CD4-positive, alpha-beta T cell (primary cell): ENCODE results near the gene KCNJ15. TPM values are rescaled to one million over a fixed set of nuclear protein-coding genes. Genes with fewer than 3 reads are reported as not detected.

Source experiments
- ATAC-seq: fragments of 200-7000 bp; cut with Tn5 transposase; one replicate; pipeline ENCODE4 v1.10.0; 2022; ENCODE audit warnings: mild to moderate bottlenecking; ENCODE audit not compliant: poor library complexity
- CTCF ChIA-PET: fragments of 350-600 bp; sonication (Branson Sonifier 250); formaldehyde crosslinking; loops from one replicate; lab custom pipeline; 2021; ENCODE audit warnings: antibody characterized with exemption, inconsistent platforms; lab: Charles Lee
- POLR2A ChIA-PET: fragments of 350-600 bp; sonication (Branson Sonifier 250); formaldehyde crosslinking; loops from one replicate; lab custom pipeline; 2021; ENCODE audit warnings: antibody characterized with exemption, inconsistent platforms; lab: Charles Lee
- DNase-seq, 14 experiments: peaks; one replicate each; pipeline ENCODE4 v3.0.0-alpha.2; 2013 to 2020; ENCODE audit warnings: mixed read lengths in 2 of 14
- H3K27ac ChIP-seq, 2 donors: one replicate each; pipeline versions ENCODE4 v1.5.1 to v1.7.0; 2013; ENCODE audit warnings: low read length in 2 of 2, low read depth in 1 of 2, mild to moderate bottlenecking in 1 of 2
- H3K27me3 ChIP-seq, 2 experiments: 1 replicate in 1 of 2; 2 replicates in 1 of 2; pipeline versions ENCODE4 v1.6.1 to v1.7.0; 2013; ENCODE audit warnings: low read length in 2 of 2, control low read depth in 1 of 2, mild to moderate bottlenecking in 1 of 2, moderate library complexity in 1 of 2; ENCODE audit not compliant: insufficient read depth in 2 of 2, control insufficient read depth in 1 of 2
- H3K36me3 ChIP-seq: one replicate; pipeline ENCODE4 v1.6.1; 2013; ENCODE audit warnings: low read length, control low read depth; ENCODE audit not compliant: insufficient read depth
- H3K4me1 ChIP-seq: one replicate; pipeline ENCODE4 v1.6.1; 2013; ENCODE audit warnings: low read length, control low read depth; ENCODE audit not compliant: insufficient read depth
- H3K4me3 ChIP-seq: one replicate; pipeline ENCODE4 v1.5.1; 2013; ENCODE audit warnings: mild to moderate bottlenecking, low read length, moderate library complexity
- H3K9me3 ChIP-seq, 2 experiments: 1 replicate in 1 of 2; 2 replicates in 1 of 2; pipeline versions ENCODE4 v1.6.1 to v1.7.0; 2013; ENCODE audit warnings: low read length in 2 of 2, mild to moderate bottlenecking in 2 of 2, control low read depth in 1 of 2, moderate library complexity in 1 of 2; ENCODE audit not compliant: control insufficient read depth in 1 of 2, insufficient read depth in 1 of 2
- H3K27ac Mint-ChIP-seq: one replicate; pipeline ENCODE4 v1.8.0; 2020; ENCODE audit warnings: mixed read lengths
- H3K27me3 Mint-ChIP-seq: one replicate; pipeline ENCODE4 v1.8.0; 2021; ENCODE audit warnings: mixed read lengths
- H3K36me3 Mint-ChIP-seq: one replicate; pipeline ENCODE4 v1.8.0; 2021; ENCODE audit warnings: low read depth, mixed read lengths
- H3K4me1 Mint-ChIP-seq: one replicate; pipeline ENCODE4 v1.8.0; 2021; ENCODE audit warnings: low read depth, mixed read lengths
- H3K4me3 Mint-ChIP-seq: one replicate; pipeline ENCODE4 v1.8.0; 2020; ENCODE audit warnings: mild to moderate bottlenecking, mixed read lengths
- H3K9me3 Mint-ChIP-seq: one replicate; pipeline ENCODE4 v1.8.0; 2020; ENCODE audit warnings: mixed read lengths
- intact Hi-C, 2 experiments: fragments of 100-400 bp; cut with DNase I in 1 of 2; cut with micrococcal nuclease in 1 of 2; formaldehyde crosslinking; loops; one replicate each; pipeline versions ENCODE4 v1.15.1 to v1.9.0; 2023 to 2025; cut with DNase I, micrococcal nuclease
- total RNA-seq, 174 experiments: library from RNA in 2 of 174; stranded (reverse) in 2 of 174; gene quantifications; one replicate each; pipeline ENCODE4 v1.2.3 and lab custom pipeline; 2021 to 2026
- TF ChIP-seq, protein P1 (sequence below): fragments of 200-600 bp; IDR thresholded peaks from one replicate; pipeline ENCODE4 v1.8.0; 2022; ENCODE audit warnings: antibody characterized with exemption, mild to moderate bottlenecking

KCNJ15 gene
- total RNA-seq, 2 experiments from 2014 or later = 0.19 TPM; not detected in 1

- Mint-ChIP-seq H3K27me3 (no peaks in the 10 kb centered on the region), H3K9me3 (no peaks in the 10 kb centered on the region), H3K36me3 (no peaks in the 10 kb centered on the region), H3K4me1 (peaks cover 67% of the 10 kb centered on the region), H3K27ac (peak overlapping the region; percentile 88), H3K4me3 (no peak overlapping the region)
- POLR2A ChIA-PET = interaction anchor here (1.7 kb wide), 1 partner anchor 24 kb away, joined by 4 read pairs; no protein-coding TSS in a partner anchor
- peaks cover 26% of the 10 kb centered on the region for H3K4me1 ChIP-seq
- DNase-seq (peak in 1 of 14 experiments; percentile 39), ATAC-seq (no peak)
- no peaks in the 10 kb centered on the region for H3K27me3 ChIP-seq
- no peaks in the 10 kb centered on the region for H3K36me3 ChIP-seq
- H3K4me3 ChIP-seq = no peak overlapping the region
- CTCF ChIA-PET = interaction anchor here (1.8 kb wide), 1 partner anchor 53 kb away, joined by 5 read pairs; no protein-coding TSS in a partner anchor
- TF ChIP-seq, protein P1, sequence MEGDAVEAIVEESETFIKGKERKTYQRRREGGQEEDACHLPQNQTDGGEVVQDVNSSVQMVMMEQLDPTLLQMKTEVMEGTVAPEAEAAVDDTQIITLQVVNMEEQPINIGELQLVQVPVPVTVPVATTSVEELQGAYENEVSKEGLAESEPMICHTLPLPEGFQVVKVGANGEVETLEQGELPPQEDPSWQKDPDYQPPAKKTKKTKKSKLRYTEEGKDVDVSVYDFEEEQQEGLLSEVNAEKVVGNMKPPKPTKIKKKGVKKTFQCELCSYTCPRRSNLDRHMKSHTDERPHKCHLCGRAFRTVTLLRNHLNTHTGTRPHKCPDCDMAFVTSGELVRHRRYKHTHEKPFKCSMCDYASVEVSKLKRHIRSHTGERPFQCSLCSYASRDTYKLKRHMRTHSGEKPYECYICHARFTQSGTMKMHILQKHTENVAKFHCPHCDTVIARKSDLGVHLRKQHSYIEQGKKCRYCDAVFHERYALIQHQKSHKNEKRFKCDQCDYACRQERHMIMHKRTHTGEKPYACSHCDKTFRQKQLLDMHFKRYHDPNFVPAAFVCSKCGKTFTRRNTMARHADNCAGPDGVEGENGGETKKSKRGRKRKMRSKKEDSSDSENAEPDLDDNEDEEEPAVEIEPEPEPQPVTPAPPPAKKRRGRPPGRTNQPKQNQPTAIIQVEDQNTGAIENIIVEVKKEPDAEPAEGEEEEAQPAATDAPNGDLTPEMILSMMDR = no peak
- intact Hi-C loops = no loop called here
- H3K27ac ChIP-seq = no peak overlapping the region
- no peaks in the 10 kb centered on the region for H3K9me3 ChIP-seq
Observed at GRCh38 chr21:38299671-38300070, 42.9 kb downstream of the KCNJ15 start.

DNA sequence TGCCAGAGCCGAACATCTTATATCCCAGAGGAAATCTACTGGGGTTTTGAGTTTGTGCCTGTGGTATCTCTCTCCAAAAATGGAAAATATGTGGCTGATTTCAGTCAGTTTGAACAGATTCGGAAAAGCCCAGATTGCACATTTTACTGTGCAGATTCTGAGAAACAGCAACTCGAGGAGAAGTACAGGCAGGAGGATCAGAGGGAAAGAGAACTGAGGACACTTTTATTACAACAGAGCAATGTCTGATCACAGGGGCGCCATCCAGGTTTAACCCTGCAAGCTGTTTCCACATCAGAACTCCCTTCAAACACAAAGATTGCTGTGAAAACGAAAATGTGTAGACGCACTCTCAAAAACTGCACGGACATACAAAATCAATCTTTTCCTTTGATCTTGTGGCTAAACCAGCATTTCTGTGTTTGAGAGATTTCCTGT is 43.4 kb downstream of the KCNJ15 start:
- Histone ChIP-seq H3K27ac (no peak overlapping the region), H3K4me1 (peaks cover 26% of the 10 kb centered on the region), H3K27me3 (no peaks in the 10 kb centered on the region), H3K4me3 (peak overlapping the region; percentile 10), H3K9me3 (no peaks in the 10 kb centered on the region), H3K36me3 (no peaks in the 10 kb centered on the region)
- H3K27ac Mint-ChIP-seq = peak overlapping the region; percentile 88
- ChIA-PET POLR2A (interaction anchor here (0.6 to 1.7 kb wide), 2 partner anchors 17 to 24 kb away, joined by 4 read pairs; no protein-coding TSS in a partner anchor), CTCF (interaction anchor here (1.8 kb wide), 1 partner anchor 52 kb away, joined by 5 read pairs; no protein-coding TSS in a partner anchor)
- H3K4me1 Mint-ChIP-seq = peaks cover 65% of the 10 kb centered on the region
- ATAC-seq = peak; percentile 56
- TF ChIP-seq, protein P1 = no peak
- no peaks in the 10 kb centered on the region for H3K27me3 Mint-ChIP-seq
- intact Hi-C loops = no loop called here
- no peaks in the 10 kb centered on the region for H3K36me3 Mint-ChIP-seq
- H3K4me3 Mint-ChIP-seq = peak overlapping the region; percentile 55
- peak in 3 of 14 experiments; percentile 21 to 29 (median 26) for DNase-seq
- no peaks in the 10 kb centered on the region for H3K9me3 Mint-ChIP-seq

- no peaks in the 10 kb centered on the region for H3K27me3 Mint-ChIP-seq
- no peak overlapping the region for H3K4me3 ChIP-seq
- CTCF ChIA-PET = interaction anchor here (1.8 kb wide), 1 partner anchor 51 kb away, joined by 5 read pairs; no protein-coding TSS in a partner anchor
- no peak overlapping the region for H3K27ac ChIP-seq
- no peak for ATAC-seq
- no peaks in the 10 kb centered on the region for H3K27me3 ChIP-seq
- H3K36me3 ChIP-seq = no peaks in the 10 kb centered on the region
- H3K9me3 ChIP-seq = no peaks in the 10 kb centered on the region
- H3K27ac Mint-ChIP-seq = peak overlapping the region; percentile 88
- peaks cover 19% of the 10 kb centered on the region for H3K4me1 ChIP-seq
- TF ChIP-seq, protein P1 = no peak
- H3K4me1 Mint-ChIP-seq = peaks cover 62% of the 10 kb centered on the region
- DNase-seq = no peak
- intact Hi-C loops = no loop called here
- no peak overlapping the region for H3K4me3 Mint-ChIP-seq
- POLR2A ChIA-PET = no interaction called here
- no peaks in the 10 kb centered on the region for H3K9me3 Mint-ChIP-seq
- H3K36me3 Mint-ChIP-seq = no peaks in the 10 kb centered on the region
Observed at GRCh38 chr21:38301321-38302214, 44.8 kb downstream of the KCNJ15 start.
